H9 (cell line): ENCODE results near the gene HIC1. TPM values are rescaled to one million over a fixed set of nuclear protein-coding genes. Genes with fewer than 3 reads are reported as not detected.

Experiments used
- DNase-seq: peaks from one replicate; pipeline ENCODE4 v3.0.0-alpha.2; 2017
- H2AFZ ChIP-seq: one replicate; pipeline ENCODE4 v1.6.1; 2013; ENCODE audit warnings: mild to moderate bottlenecking, low read length, control low read depth, moderate library complexity
- H2AK5ac ChIP-seq: 2 replicates; pipeline ENCODE4 v1.6.1; 2013; ENCODE audit warnings: low read length, control low read depth, mixed read lengths; ENCODE audit not compliant: insufficient read length
- H2BK120ac ChIP-seq: one replicate; pipeline ENCODE4 v1.6.1; 2013; ENCODE audit warnings: low read depth, mild to moderate bottlenecking, low read length, control low read depth, inconsistent platforms; ENCODE audit not compliant: poor library complexity, severe bottlenecking
- H2BK12ac ChIP-seq: 2 replicates; pipeline ENCODE4 v1.6.1; 2013; ENCODE audit warnings: low read length, control low read depth, mixed read lengths, low read depth; ENCODE audit not compliant: insufficient read length
- H2BK15ac ChIP-seq: 2 replicates; pipeline ENCODE4 v1.6.1; 2013; ENCODE audit warnings: low read depth, low read length, control low read depth
- H2BK20ac ChIP-seq: one replicate; pipeline ENCODE4 v1.6.1; 2013; ENCODE audit warnings: low read depth, mild to moderate bottlenecking, low read length, control low read depth, inconsistent platforms; ENCODE audit not compliant: poor library complexity, severe bottlenecking
- H2BK5ac ChIP-seq: 2 replicates; pipeline ENCODE4 v1.6.1; 2013; ENCODE audit warnings: low read length, control low read depth, mixed read lengths; ENCODE audit not compliant: insufficient read length
- H3K14ac ChIP-seq: 2 replicates; pipeline ENCODE4 v1.6.1; 2013; ENCODE audit warnings: low read length, control low read depth; ENCODE audit not compliant: insufficient read depth
- H3K18ac ChIP-seq: 2 replicates; pipeline ENCODE4 v1.6.1; 2013; ENCODE audit warnings: low read depth, mild to moderate bottlenecking, mixed read lengths, low read length, control low read depth; ENCODE audit not compliant: insufficient read length
- H3K23ac ChIP-seq: 2 replicates; pipeline ENCODE4 v1.6.1; 2013; ENCODE audit warnings: low read length, control low read depth, mixed read lengths, low read depth; ENCODE audit not compliant: insufficient read length
- H3K23me2 ChIP-seq: 2 replicates; pipeline ENCODE4 v1.6.1; 2013; ENCODE audit warnings: low read depth, mild to moderate bottlenecking, mixed read lengths, low read length, control low read depth; ENCODE audit not compliant: insufficient read length, poor library complexity, severe bottlenecking
- H3K27ac ChIP-seq: 2 replicates; pipeline ENCODE4 v1.5.1; 2013; ENCODE audit warnings: low read length, control low read depth, mixed read lengths, low read depth; ENCODE audit not compliant: insufficient read length
- H3K27me3 ChIP-seq: 2 replicates; pipeline ENCODE4 v1.6.1; 2013; ENCODE audit warnings: low read length, control low read depth, inconsistent platforms; ENCODE audit not compliant: insufficient read depth
- H3K4ac ChIP-seq: 2 replicates; pipeline ENCODE4 v1.6.1; 2013; ENCODE audit warnings: low read depth, mild to moderate bottlenecking, control low read depth, inconsistent platforms, low read length, moderate library complexity
- H3K4me1 ChIP-seq: 2 replicates; pipeline ENCODE4 v1.6.1; 2013; ENCODE audit warnings: low read length, control low read depth, inconsistent platforms; ENCODE audit not compliant: insufficient read depth
- H3K4me2 ChIP-seq: 2 replicates; pipeline ENCODE4 v1.6.1; 2013; ENCODE audit warnings: low read length, control low read depth, mixed read lengths; ENCODE audit not compliant: insufficient read length, insufficient read depth
- H3K56ac ChIP-seq: 2 replicates; pipeline ENCODE4 v1.6.1; 2013; ENCODE audit warnings: low read depth, mild to moderate bottlenecking, mixed read lengths, low read length, control low read depth; ENCODE audit not compliant: insufficient read length
- H3K79me1 ChIP-seq: 2 replicates; pipeline ENCODE4 v1.6.1; 2013; ENCODE audit warnings: low read depth, mild to moderate bottlenecking, moderate library complexity, low read length, control low read depth, inconsistent platforms; ENCODE audit not compliant: insufficient read depth, poor library complexity, severe bottlenecking
- H3K79me2 ChIP-seq: 2 replicates; pipeline ENCODE4 v1.6.1; 2013; ENCODE audit warnings: low read length, control low read depth, inconsistent platforms; ENCODE audit not compliant: insufficient read depth
- H3K9ac ChIP-seq: 2 replicates; pipeline ENCODE4 v1.6.1; 2013; ENCODE audit warnings: low read length, control low read depth, mixed read lengths; ENCODE audit not compliant: insufficient read length; ENCODE audit errors: extremely low read depth
- H3K9me3 ChIP-seq: one replicate; pipeline ENCODE4 v1.6.1; 2013; ENCODE audit warnings: low read depth, low read length, inconsistent platforms; ENCODE audit not compliant: control insufficient read depth
- H3T11ph ChIP-seq: one replicate; pipeline ENCODE4 v1.6.1; 2013; ENCODE audit warnings: mild to moderate bottlenecking, low read length, control low read depth, inconsistent platforms
- H4K20me1 ChIP-seq: one replicate; pipeline ENCODE4 v1.6.1; 2013; ENCODE audit not compliant: control insufficient read depth, insufficient read length, insufficient read depth
- H4K5ac ChIP-seq: 2 replicates; pipeline ENCODE4 v1.6.1; 2013; ENCODE audit warnings: low read depth, mild to moderate bottlenecking, mixed read lengths, low read length, control low read depth; ENCODE audit not compliant: insufficient read length
- H4K8ac ChIP-seq: replicated peaks from 2 replicates; pipeline ENCODE4 v1.6.1; 2013; ENCODE audit warnings: low read length, control low read depth, mixed read lengths, low read depth; ENCODE audit not compliant: insufficient read length
- H4K91ac ChIP-seq: 2 replicates; pipeline ENCODE4 v1.6.1; 2013; ENCODE audit warnings: low read depth, mild to moderate bottlenecking, moderate library complexity, mixed read lengths, low read length, control low read depth; ENCODE audit not compliant: insufficient read length
- H3K27ac Mint-ChIP-seq, 3 experiments: 2 replicates in 2 of 3; 3 replicates in 1 of 3; pipeline ENCODE4 v1.8.0; 2020 to 2021; ENCODE audit warnings: mixed read lengths in 3 of 3, mild to moderate bottlenecking in 1 of 3, moderate library complexity in 1 of 3
- H3K27me3 Mint-ChIP-seq: 2 replicates; pipeline ENCODE4 v1.8.0; 2021; ENCODE audit warnings: low read depth, mild to moderate bottlenecking, moderate library complexity, mixed read lengths
- H3K36me3 Mint-ChIP-seq, 3 experiments: 2 replicates in 2 of 3; 3 replicates in 1 of 3; pipeline ENCODE4 v1.8.0; 2020 to 2021; ENCODE audit warnings: low read depth in 3 of 3, mixed read lengths in 3 of 3; ENCODE audit not compliant: insufficient read depth in 1 of 3
- H3K4me1 Mint-ChIP-seq, 2 experiments: 2 replicates each; pipeline ENCODE4 v1.8.0; 2020; ENCODE audit warnings: mixed read lengths in 2 of 2
- H3K4me3 Mint-ChIP-seq, 2 experiments: 2 replicates in 1 of 2; 3 replicates in 1 of 2; pipeline ENCODE4 v1.8.0; 2020 to 2021; ENCODE audit warnings: mild to moderate bottlenecking in 2 of 2, mixed read lengths in 2 of 2, moderate library complexity in 1 of 2
- H3K9me3 Mint-ChIP-seq, 2 experiments: 2 replicates in 1 of 2; 3 replicates in 1 of 2; pipeline ENCODE4 v1.8.0; 2020; ENCODE audit warnings: mild to moderate bottlenecking in 2 of 2, mixed read lengths in 2 of 2, moderate library complexity in 1 of 2
- CTCF ChIP-seq: fragments of 200-600 bp; sonication (generic); conservative IDR thresholded peaks from 3 replicates; pipeline ENCODE4 v1.8.0; 2021; ENCODE audit warnings: antibody characterized with exemption, mild to moderate bottlenecking
- WGBS: extraction: QIAGEN DNeasy Blood & Tissue Kit; methylation state at CpG from one replicate; pipeline ENCODE4 v1.1.7; 2013; ENCODE audit warnings: missing lambda C conversion rate, low lambda C conversion rate, mixed read lengths; ENCODE audit not compliant: insufficient read length; ENCODE audit errors: extremely low coverage; 5-methylcytosine and 5-hydroxymethylcytosine counted together
- total RNA-seq: library from RNA; stranded (reverse); gene quantifications from 2 replicates; pipeline ENCODE4 v1.2.1, GENCODE V29; 2021

HIC1 gene
- total RNA-seq, 1 experiment from 2014 or later: 1.8 TPM

- no peaks in the 10 kb centered on the region for H4K20me1 ChIP-seq
- H2BK12ac ChIP-seq: no peak overlapping the region
- no peak overlapping the region for H3K27ac ChIP-seq
- no peak overlapping the region for H3K4me2 ChIP-seq
- no peak overlapping the region for H2BK20ac ChIP-seq
- no peak overlapping the region for H3K9ac ChIP-seq
- H3K27me3 ChIP-seq: peaks cover 26% of the 10 kb centered on the region
- 0 out of 7 replicates have a peak overlapping the region, but pooled peaks of 1 of the 3 experiments have one; percentile 57 for H3K27ac Mint-ChIP-seq
- peaks cover 5% of the 10 kb centered on the region; the same call in 1 of the 2 replicates for H3K4me1 ChIP-seq
- peaks cover 32 to 41% of the 10 kb centered on the region in 2 experiments for H3K4me1 Mint-ChIP-seq
- H4K91ac ChIP-seq: no peak overlapping the region
- no peak overlapping the region for H3T11ph ChIP-seq
- H3K56ac ChIP-seq: no peak overlapping the region
- no peaks in the 10 kb centered on the region for H3K9me3 ChIP-seq
- no peak overlapping the region for H2AFZ ChIP-seq
- no peak overlapping the region for H2AK5ac ChIP-seq
- H2BK15ac ChIP-seq: no peak overlapping the region
- H2BK120ac ChIP-seq: no peak overlapping the region
- H3K23me2 ChIP-seq: peaks cover 3% of the 10 kb centered on the region
- no peak overlapping the region for H3K4ac ChIP-seq
- no peak overlapping the region for H3K18ac ChIP-seq
- no peak overlapping the region; the same call in 1 of the 2 replicates for H3K14ac ChIP-seq
- no CpG with 5 or more reads among the region's 21 CpGs for WGBS
- H3K79me1 ChIP-seq: no peaks in the 10 kb centered on the region
- H3K9me3 Mint-ChIP-seq: no peaks in the 10 kb centered on the region
- H4K8ac ChIP-seq: no peak overlapping the region
- H3K36me3 Mint-ChIP-seq: peaks cover 0 to 29% (median 17%) of the 10 kb centered on the region in 3 experiments
- H2BK5ac ChIP-seq: no peak overlapping the region
- no peak overlapping the region for H4K5ac ChIP-seq
- H3K79me2 ChIP-seq: no peaks in the 10 kb centered on the region
- H3K23ac ChIP-seq: no peak overlapping the region
- DNase-seq: no peak
- no peak overlapping the region for H3K4me3 Mint-ChIP-seq
- peaks cover 43% of the 10 kb centered on the region for H3K27me3 Mint-ChIP-seq
- no peak for TF ChIP-seq CTCF
These were observed 6.0 kb downstream of the HIC1 start for GRCh38 chr17:2060681-2061440.
